Ramos (cell line): ENCODE data around the gene CYP4F22.
"Not testable (repeated sequence)": the region's sequence is repeated elsewhere in the genome, so short reads cannot be mapped to it uniquely, and the experiment has no call there.

ENCODE experiments used
- in situ Hi-C: fragments of 300-500 bp; cut with MboI; formaldehyde crosslinking; loops from one replicate; pipeline ENCODE4 v1.14.3; 2022; ENCODE audit warnings: low sequenced_read_pairs; ENCODE audit not compliant: unreplicated experiment

The CYP4F22 gene

GRCh38 chr19:15488489-15489226, 19.7 kb upstream of the CYP4F22 start:
- in situ Hi-C loops: no loop called here

GRCh38 chr19:15495151-15495550, 13.2 kb upstream of the CYP4F22 start:
- in situ Hi-C loops: no loop called here

GRCh38 chr19:15498156-15498858, 10.0 kb upstream of the CYP4F22 start:
- in situ Hi-C loops: no loop called here

GRCh38 chr19:15498910-15499309, 9.4 kb upstream of the CYP4F22 start:
- in situ Hi-C loops: no loop called here

GRCh38 chr19:15501596-15501995, 6.7 kb upstream of the CYP4F22 start:
- in situ Hi-C loops: no loop called here

- in situ Hi-C loops: no loop called here
Observed at GRCh38 chr19:15502264-15502663, 6.1 kb upstream of the CYP4F22 start.

- in situ Hi-C loops: no loop called here
Observed at GRCh38 chr19:15506074-15506571, 2.2 kb upstream of the CYP4F22 start.

- in situ Hi-C loops: no loop called here
Observed at GRCh38 chr19:15507068-15508034, 974 bp upstream of the CYP4F22 start.

- in situ Hi-C loops: no loop called here
Observed at GRCh38 chr19:15511671-15512424, 3.5 kb downstream of the CYP4F22 start.

GRCh38 chr19:15515227-15515625, 6.9 kb downstream of the CYP4F22 start:
- in situ Hi-C loops: not testable (repeated sequence)

GRCh38 chr19:15516363-15516762, 8.0 kb downstream of the CYP4F22 start:
- in situ Hi-C loops: no loop called here

- in situ Hi-C loops: no loop called here
Observed at GRCh38 chr19:15517778-15518177, 9.5 kb downstream of the CYP4F22 start.

- in situ Hi-C loops: no loop called here
Observed at GRCh38 chr19:15519433-15519976, 11.2 kb downstream of the CYP4F22 start.

- in situ Hi-C loops: no loop called here
Observed at GRCh38 chr19:15524781-15525180, 16.5 kb downstream of the CYP4F22 start.

GRCh38 chr19:15525291-15525690, 17.0 kb downstream of the CYP4F22 start:
- in situ Hi-C loops: no loop called here

GRCh38 chr19:15526408-15526807, 18.1 kb downstream of the CYP4F22 start:
- in situ Hi-C loops: no loop called here

- in situ Hi-C loops: no loop called here
Observed at GRCh38 chr19:15527705-15528104, 19.4 kb downstream of the CYP4F22 start.

- in situ Hi-C loops: no loop called here
Observed at GRCh38 chr19:15529774-15530372, 21.5 kb downstream of the CYP4F22 start.
